HS-27A (cell line): Measurements from ENCODE around the gene TFR2.

Source experiments
- DNase-seq: peaks from one replicate; pipeline ENCODE4 v3.0.0-alpha.2; 2012; ENCODE audit warnings: low read depth, missing footprints

Gene TFR2

DNA sequence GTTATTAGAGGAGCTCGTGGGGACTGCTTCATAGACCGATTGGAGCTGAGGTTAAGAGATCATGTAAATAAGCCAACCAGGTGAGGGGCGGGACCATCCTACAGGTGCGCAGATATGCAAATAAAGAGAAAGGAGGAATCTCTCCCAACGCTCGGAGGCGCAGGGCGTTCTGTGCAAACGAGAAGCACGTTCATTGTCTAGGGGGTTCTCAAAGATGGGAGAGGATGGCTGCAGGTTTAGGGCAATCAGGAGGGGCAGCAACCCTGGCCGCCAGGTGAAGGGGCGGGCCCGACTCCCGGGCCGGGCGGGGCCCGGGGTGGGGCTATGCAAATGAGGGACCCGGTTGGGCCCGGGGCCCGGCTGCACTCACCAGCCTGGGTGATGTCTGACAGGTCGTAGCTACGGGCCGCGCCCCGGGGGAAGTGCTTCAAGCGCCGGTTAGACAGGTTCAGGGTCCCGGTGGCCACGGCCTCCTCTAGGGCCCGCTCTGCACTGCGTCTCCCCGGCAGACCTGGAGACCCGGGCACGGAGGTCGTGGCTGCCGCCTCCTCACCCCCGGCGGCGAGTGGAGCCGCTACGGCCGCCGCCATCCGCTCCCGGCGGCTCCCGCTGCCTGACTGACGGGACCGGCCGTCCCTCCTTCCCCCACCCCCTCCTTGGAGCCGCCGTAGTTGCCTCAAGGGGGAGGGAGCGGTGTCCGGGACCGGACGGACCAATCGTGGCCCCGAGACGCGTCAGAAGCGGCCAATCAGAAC is 55.7 kb downstream of the TFR2 start, which contains the start of gene LRCH4:
LRCH4 (minus strand) TSS at position 619 of the 755 bp plus-strand sequence; CDS start at position 590, 29 bp downstream.
- DNase-seq: no peak

DNA sequence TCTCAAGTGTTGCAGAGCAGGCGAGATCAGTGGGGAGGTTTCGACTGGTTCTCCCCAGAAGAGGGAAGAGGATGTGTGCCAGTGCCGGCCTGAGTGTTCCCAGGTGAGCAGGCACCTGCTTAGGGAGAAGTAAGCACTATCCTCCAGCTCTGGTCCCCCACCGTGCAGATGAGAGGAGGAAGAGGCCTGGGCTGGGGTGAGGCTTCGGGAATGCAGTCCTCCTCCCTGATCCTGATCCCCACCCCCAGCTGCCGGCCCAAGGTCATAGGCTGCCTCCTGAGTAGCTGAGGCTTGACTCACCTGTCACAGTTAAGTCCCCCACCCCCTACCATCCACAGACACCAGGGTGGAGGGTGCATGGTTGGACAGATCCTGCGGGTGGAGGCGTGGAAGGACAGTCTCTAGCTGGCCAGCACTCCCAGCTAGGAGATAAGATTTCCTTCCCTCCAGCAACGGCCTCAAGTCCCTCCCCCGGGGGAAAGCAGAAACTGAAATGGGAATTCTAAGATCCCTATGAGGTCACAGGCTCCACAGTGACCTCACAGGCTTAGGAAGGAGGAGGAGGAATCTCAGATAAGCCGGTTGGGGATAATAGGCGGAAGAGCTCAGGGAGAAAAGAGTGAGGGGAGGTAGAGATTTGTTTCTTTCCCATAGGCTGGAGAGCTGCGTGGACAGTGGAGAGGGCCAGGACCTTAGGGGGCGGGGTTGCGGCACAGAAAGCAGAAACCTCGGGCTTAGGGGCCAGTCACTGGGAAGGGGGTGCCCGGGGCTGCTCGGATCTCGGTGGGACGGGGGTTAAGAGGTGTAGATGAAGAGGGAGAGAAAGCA is 56.5 kb downstream of the TFR2 start:
- no peak for DNase-seq

DNA sequence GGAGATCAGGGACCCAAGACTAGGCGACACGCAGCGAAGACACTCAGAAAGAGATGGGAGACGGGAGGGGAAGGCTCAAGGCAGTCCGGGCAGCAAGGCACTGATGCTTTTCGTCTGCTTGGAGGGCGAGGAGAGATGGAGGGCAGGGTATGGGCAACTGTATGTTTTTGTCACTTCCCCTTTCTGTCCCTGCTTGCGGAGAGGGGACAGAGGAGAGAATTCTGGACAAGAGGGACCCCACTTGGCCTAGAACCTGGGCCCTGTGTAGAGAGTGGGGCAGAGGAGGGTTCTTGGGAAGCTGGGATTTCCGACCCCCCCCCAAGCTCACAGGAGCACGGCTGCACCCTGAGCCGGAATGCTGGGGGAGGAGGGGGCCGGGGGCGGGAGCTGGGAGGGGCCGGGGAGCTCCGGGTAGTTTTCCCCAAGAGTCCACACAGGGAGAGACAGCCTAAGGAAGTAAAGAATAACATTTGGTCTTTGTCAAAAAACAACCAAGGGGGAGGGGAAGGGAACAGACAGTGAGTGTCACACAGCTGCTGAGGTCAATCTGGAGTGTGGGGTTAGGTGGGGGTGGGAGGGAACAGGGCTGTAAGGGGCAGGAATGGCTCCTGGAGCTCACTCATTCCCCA is 57.2 kb downstream of the TFR2 start:
- DNase-seq: no peak

DNA sequence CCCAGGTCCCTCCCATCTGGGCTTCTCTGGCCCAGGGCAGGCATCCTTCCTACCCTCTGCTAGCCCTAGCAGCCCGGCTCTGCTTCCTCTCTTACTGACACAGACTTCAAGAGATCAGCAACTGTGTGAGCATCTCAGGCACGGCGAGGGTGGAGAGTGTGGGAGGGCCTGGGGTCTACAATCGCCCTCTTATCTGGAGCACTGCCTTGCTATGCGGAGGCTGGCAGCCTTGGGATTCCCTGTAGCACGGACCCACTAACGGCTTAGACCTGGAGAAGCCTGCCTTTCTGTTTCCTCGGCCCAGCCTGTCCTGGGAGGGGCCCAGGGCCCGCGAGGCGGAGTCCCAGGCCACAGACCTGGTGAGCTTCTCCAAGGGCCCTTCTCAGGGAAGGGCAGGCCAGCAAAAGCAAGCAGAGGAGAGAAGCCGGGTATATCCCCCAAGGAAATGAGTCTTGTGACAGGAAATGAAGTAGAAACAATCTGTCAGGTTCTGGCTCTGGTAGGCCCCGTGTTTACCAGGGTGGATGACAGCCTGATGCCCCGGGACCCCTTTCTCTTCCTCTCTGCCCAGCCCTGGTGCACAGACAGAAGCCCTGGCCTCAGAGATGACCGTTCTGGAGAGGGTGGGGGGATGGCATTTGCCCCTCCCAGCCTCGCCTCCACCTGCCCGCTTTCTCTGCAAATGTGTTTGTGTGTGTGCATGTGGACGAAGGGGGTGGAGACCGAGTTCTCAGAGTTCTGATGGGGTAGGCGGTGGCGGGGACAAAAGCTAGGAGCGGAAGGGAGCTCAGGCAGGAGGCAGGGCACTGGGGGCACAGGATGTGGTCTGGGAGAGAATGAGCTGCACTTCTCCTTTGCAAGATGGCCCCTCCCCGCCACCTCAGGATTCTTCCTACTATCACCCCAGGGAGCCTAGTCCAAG is 58.0 kb downstream of the TFR2 start:
- no peak for DNase-seq

DNA sequence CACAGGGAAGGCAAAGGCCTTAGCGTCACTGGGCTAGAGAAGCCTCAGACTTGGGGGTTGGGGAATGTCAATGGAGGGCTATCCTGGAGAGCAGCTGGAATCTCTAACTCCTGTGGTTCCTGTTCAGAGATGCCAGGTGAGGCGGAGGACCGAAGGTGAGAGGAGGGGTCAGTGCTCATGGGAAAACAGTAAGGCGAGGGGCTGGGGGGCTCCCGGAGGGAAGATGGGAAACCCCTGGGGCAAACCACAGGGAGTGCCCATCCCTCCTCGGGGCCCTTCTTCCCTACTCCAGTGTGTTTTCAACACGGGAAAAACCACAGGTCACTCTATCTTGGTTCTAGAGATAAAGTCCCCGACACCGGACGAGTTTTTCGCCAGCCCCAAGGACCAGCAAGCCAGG is 58.7 kb downstream of the TFR2 start:
- DNase-seq: no peak

DNA sequence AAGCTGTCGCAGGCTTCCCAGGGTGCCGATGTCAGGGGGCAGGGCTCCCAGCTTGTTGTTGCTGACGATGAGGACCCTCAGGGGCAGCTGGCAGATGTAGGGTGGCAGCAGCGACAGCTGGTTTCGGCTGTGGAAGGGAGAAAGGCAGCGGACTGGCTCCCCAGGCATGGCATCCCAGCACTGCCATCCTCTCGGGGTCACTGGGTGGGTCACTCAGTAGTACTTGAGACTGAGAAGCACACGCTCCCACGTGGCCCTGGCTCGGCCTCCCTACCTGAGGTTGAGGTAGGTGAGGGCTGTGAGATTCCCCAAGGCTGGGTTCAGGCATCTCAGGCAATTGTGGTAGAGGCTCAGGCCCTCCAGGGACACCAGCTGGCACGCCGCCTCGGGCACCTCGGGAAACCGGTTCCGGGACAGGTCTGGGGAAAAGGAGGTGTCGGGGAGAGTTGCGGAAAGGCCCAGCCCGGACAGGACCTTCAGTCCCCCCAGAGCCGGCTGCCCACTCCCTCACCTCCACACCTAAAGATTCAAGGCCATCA is 59.2 kb downstream of the TFR2 start:
- DNase-seq: no peak

DNA sequence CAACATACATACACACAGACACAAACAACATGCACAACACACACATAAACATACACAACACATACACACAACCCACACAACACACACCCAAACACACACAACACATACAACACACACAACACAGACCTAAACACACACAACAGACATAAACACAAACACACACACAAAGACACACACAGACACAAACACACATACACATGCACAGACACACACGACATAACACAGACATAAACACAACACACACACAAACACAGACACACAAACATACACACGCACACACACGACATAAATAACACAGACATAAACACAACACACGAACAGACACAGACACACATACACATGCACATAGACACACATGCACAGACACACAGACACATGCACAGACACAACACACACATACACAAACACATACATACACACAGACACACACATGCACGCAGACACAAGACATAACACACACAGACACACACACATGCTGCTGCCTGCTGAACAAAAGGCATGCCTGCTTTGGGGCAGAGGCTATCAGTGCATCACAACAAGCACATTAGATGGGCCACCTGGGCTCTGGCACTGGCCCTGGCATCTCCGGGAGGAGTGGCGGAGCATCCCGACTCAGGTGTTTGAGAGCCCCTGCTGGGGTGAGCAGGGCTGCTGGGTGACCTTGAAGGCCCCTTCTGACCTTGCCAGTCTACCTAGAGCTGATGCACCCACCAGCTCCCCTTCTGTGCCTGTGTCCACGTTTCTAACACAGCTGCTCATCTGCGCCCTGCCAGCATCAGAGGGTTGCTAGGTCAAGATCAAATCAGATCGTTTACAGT is 60.7 kb downstream of the TFR2 start:
- no peak for DNase-seq

DNA sequence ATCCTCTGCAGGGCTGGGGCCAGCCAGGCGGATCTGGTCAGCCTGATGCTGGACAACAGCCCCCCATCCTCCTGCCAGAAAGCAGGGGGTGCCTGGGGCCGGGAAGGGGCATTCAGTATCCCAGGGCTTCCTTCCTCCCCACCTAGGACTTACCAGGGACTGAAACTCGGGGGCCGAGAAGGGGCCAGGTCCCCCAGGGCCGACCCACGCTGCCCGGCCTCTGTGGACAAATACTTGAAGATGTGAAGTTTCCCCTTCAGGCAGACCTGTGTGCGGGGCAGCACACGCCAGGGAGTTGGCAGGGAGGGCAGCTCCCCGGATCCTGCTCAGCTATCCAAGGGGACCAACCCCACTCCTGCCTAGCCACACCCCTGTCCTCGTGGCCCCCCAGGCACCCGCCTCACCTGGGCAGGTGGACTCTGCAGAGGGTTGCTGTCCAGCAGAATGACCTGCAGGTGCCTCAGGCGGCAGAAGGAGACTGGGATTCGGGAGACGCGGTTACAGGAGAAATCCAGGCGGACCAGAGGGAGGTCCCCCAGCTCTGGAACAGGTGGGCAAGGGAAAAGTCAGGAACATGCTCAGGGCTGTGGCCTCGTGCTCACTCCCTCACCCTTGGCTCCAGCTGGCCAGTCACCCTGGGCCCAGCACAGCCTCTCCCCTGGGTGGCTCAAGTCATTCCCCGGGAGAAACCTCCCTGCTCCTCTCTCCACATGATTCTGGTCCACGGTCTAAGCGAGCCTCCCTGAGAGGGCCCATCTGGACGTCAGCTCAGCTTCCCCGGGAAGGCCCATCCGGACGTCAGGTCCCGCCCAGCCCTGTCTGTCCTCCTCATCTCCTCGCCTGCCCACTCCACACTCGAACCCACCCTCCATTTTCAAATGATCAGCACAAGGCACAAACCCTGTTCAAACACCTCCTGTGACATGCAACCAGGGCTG is 62.8 kb downstream of the TFR2 start:
- DNase-seq: no peak

DNA sequence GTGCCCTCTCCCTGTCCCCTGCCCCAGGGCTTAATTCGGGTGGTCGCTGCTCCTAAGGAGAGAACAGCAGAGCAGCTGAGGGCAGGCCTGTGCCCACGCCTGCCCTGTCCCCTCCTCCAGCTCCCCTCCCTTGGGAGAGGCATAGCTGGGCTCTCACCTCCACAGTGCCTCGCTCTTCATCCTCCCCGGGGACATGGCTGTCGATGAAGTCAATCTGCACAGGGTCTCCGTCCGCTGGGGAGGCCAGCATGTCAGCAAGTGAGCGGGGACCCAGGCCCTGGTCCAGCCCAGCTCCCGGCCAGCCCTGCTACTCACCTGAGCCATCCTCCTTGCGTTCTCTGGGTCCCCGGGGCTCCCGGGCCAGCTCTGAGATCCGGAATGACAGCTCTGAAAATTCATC is 63.8 kb downstream of the TFR2 start:
- DNase-seq: no peak

DNA sequence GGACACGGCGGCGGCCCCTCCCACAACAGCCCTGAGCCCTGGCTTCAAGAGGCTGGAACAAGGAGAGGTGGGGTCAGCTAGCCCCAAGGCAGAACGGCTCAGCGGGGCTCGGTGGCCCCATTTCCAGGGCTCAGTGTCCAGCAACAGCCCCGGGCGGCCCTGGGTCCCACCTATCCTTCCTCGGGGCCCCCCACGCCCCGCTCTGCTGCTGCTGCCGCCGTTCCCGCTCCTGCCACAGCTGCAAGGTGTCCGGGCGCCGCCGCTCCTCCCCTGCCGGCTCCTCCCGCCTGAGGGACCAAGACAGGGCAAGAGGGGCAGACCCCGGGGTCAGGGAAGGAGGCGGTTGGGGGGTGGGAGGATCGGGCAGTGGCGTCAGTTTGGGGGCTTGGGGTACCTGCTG is 64.2 kb downstream of the TFR2 start:
- no peak for DNase-seq

DNA sequence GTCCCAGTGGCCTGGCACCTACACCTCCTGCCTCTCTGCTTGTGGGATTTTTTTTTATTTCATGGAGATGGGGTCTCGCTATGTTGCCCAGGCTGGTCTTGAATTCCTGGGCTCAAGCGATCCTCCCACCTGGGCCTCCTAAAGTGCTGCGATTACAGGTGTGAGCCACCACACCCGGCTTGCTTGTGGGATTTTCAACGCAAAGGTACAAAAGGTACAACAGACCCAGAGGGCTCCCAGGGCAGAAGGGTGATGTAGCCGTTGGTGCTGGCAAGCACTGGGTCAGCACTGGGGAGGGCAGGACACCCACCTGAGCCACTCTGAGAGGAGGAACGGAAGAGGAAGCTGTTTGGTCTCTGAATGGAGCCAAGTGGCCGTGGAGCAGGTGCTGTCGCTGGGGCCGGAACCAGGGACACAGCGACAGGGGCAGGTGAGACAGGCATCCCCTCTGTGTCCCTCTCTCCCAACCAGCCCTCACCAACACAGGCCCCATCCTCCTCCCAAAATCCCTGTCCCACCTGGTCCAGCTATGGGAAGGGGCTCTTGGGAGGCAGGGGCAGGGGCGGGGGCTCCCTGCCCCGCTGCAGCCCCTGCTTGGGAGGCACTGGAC is 64.9 kb downstream of the TFR2 start:
- DNase-seq: no peak

DNA sequence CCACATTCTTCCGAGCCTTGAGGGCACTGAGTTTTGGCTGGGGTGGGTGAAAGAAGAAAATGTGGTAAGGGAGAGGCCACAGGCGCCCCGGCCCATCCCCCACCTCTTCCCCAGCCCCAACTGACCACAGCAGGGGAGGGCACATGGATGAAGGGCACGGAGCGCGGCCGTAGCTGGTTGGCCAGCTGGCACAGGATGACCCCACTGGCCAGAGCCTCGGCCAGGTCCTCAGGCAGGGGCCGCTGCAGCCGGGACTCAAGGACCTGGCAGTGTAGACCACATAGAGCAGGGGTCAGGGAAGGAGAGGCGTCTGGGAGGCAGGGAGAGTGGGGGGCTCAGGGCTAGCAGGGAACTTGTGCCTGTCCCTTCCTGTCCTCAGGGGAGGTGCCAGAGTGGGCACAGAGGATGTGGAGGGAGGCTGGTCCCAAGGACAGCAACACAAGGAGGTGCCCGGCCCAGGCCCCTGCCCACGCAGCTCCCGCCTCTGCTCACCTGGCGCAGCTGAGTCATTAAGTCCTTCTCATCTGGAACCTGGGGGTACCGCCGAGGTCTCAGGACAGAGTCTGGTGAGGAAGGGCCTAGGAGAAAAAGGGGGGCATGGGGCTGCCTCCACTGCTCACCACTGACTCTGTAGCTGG is 65.5 kb downstream of the TFR2 start:
- no peak for DNase-seq

DNA sequence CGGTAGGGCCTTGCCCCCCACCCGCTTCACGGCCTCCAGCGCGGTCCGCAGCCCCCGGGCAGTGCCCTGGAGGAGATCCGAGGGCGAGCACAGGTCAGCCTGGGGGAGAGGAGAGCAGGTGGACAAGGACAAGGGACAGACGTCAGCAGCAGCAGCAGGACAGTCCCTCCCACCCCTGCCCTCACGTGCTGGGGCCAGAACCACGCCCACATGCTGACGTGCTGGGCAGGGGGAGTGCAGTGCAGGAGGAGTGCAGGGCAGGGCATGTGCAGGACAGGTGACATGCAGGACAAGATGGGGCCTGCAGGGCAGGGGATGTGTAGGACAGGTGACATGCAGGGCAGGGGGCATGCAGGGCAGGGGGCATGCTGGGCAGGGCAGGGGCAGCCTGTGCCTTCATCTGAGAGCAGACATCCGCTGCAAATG is 66.1 kb downstream of the TFR2 start:
- no peak for DNase-seq

DNA sequence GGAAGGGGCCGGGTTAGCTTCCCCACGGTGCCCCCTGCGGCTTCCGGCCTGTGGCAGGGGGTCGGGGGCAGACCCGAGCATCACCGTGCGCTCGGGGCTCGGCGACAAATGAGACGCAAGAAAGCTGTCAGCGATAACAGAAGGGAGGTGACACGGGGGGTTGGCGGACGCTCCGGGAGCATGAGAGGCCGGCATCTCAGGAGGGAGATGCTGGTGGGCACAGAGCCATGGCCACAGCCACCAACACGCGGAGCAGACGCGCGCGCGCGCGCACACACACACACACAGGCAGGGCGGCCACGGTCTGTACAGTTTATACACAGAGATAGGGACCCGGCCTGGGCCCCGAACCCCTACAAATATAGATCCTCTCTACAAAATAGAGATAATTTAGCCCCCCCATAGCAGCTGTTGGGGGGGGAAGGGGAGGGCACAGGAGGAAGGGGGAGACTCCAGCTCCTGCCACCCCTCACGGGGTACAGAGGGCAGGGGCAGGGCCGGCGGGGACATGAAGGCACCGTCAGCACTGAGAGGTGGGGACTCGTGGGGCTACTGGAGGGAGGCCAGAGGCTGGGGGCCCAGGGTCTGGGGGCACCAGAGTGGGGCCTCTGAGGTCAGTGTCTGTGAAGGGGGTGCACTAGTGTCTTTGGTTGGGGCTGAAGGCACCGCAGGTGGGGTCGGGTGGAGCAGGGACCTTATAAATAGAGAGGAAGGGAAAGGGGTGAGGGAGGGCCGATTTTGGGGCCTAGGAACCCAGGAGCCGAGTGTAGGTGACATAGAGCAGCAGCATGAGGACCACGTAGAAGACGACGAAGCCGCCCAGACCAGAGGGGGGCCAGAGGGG is 66.8 kb downstream of the TFR2 start:
- no peak for DNase-seq

DNA sequence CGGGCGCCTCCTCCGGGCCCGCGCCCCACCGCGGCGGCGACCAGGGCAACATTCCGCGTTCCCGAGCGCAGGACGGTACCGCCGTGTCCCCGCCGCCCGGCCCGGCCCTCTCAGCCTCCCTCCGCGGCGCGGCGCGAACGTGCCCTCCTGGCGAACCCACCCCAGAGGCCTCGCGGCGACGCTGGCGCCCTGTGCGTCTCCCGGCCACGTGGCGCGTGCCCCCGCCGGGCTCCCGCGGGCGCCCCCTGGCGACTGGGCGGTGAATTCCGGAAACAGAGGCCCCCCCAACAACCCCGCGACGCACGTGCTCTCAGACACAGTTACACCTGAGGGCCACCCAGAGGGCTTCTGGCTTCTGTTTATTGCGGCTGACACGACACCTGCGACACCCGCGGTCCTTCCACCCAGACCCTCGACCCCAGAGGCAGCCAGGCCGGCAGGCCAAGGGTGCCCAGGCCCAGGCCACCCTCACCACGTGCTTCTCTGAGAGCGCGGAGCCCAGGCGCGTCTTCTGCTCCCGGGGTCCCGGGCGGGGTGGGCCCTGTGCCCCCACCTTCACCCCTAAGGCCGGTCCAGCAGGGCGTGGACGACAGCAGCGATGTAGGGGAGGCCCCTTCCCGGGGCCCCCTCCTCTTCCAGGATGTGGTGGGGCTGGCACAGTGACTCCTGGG is 67.5 kb downstream of the TFR2 start, which contains the start of gene SAP25:
SAP25 (minus strand) TSS at position 210 of the 671 bp plus-strand sequence; CDS start at position 52, 158 bp downstream.
- no peak for DNase-seq

DNA sequence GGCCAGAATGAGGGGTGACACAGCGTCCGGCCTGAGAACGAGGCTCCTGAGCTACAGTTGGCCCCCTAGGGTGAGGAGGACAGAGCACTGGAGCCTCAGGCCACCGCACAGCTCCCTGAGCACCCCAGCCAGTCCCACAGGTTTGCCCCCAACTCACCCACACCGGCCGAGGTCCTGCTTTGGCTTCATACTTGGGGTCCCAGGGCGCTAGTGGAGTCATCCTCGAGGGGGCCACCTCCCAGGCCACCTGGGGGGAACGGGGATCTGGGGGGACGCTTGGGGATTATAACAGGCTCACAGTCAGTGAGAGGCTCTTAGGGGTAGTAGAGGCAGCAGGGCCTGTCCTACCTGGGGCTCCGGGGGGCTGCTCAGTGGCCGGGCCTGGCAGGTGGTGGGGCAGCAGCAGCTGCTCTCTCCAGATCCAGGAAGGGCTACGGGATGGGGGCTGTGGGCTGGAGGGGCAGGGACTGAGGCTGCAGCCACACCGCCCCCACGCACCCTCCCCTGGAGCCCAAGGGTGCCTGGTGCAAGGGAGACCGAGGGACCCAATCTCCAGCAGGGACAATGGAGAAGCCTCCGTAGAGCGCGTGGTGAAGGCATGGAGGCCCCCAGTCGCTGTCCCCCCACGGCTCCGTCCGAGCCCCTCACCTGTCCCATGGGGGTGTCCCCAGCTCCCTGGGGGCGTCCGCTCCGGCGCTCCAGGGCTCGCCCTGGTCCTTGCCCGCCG is 68.2 kb downstream of the TFR2 start:
- DNase-seq: no peak
